HG03378 (cell line): ENCODE data around the gene MLH1.

Experiments
- ATAC-seq: cut with Tn5 transposase; IDR thresholded peaks from one replicate; pipeline ENCODE4 v1.9.1; 2021; ENCODE audit warnings: mild to moderate bottlenecking, moderate library complexity; ENCODE audit not compliant: unreplicated experiment

MLH1 gene

DNA sequence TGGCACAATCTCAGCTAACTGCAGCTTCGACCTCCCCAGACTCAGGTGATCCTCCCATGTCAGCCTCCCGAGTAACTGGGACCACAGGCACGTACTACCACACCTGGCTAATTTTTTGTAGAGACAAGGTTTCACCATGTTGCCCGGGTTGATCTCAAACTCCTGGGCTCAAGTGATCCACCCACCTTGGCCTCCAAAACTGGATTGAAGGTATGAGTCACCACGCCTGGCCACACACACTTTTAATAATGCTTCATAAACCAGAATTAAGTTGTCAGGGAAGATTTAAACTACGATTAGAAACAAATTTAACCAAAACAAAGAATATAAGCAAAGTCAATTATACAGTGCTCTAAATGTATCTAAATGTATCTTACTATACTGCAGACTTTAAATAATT is 93.6 kb downstream of the MLH1 start:
- no peak for ATAC-seq

DNA sequence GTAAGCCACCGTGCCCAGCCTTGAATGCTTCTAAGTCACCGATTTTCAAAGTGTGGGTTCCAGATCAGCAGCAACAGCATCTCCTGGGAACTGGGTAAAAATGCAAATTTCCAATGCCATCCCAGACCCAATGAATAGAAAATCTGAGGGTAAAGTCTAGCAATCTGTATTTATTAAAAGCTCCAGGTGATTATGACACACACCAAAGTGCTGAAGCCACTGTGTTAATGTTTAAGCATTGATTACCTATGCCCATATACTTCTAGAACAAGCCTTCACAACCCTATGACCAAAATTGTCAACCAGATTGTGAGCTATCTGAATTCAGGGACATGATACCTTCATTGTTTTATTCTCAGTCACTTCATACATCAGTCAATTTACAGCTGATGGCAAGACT is 94.6 kb downstream of the MLH1 start:
- ATAC-seq: no peak

DNA sequence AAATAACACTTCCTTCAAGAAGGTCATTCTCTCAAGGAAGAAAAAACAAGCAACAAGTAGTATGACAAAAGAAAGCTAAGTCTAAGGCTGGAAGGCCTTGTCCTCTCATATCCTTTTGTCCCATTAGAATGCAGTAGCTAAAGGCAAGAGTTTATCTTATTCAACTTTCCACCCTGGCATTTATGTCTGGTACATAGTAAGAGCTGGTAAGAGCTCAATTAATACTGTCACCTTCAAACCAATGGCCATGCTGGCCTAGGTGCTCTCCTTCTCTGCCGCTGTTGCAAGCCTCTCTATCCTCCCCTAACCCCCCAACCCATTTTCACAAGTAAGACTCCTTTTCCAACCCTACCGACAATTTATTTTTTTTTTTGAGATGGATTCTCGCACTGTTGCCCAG is 99.2 kb downstream of the MLH1 start:
- ATAC-seq: no peak

DNA sequence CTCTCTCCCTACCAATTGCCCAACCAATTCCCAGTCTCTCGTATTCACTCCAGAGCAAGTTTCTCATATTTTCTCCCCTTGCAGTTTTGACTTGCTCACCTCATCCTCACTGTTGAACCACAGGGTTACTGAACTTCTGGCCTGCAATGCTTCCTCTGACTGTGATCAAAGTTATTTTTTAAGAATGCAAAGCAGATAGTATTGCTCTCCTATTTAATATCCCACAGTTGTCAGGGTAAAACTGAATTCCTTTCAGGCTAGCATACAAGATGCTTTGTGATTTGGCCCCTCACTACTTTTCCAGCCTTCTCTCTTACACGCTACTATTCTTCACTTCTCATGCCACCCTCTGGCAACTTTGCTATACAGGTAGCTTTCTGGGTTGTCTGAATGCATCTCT is 100.2 kb downstream of the MLH1 start:
- no peak for ATAC-seq

DNA sequence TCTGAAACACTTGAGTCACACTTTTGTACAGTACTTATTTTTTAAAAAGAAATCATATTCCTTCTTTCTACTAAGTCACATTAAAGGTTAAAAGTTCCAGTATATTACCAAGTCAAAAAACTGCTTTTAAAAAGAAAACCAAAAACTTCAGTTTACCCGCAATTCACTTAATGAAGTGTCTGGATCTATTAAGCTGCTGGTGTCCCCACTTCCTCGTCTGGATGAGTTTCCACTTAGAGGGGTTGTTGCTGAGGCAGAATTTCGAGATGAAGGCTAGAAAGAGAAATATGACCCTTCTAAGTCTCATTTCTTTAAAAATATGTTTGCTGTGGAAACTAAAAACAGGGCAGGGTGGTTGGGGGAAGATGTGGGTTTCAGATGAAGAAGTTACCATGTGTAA is 101.3 kb downstream of the MLH1 start:
- ATAC-seq: no peak

DNA sequence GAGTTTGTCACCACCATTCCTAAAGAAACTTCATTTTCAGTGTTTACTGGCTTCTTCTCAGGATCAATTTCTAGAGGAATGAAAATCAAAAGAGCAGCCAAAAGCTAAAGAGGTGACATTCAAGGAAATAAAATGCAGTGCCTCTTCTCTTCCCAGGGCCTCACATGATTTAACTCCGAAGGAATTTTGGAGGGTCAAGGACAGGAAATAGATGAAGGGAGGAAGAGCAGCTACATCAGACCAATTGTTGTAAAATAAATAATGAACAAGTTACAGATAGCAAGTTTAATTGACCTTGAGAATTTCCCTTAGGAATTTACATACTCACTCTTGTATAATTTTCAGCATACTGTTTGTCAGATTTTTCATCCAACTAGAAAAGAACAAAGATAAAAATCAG is 103.0 kb downstream of the MLH1 start:
- no peak for ATAC-seq

DNA sequence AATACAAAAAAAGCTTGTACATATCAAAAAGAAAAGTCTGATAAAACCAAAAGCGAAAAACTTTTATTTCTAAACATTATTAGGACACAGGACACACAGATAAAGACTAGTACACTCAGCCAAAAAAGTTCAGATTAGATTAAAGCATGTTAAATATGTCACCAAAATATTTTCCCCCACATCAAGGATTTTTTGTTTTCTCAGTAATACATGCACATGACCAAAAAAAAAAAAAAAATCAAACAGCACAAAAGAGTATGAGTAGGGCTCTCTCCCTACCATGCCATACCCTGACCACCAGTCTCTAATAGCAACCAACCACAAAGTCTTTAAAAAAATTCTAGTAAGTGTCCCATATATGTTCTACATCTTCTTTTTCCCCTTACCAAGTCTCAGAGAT is 103.7 kb downstream of the MLH1 start:
- ATAC-seq: peak; percentile 30

DNA sequence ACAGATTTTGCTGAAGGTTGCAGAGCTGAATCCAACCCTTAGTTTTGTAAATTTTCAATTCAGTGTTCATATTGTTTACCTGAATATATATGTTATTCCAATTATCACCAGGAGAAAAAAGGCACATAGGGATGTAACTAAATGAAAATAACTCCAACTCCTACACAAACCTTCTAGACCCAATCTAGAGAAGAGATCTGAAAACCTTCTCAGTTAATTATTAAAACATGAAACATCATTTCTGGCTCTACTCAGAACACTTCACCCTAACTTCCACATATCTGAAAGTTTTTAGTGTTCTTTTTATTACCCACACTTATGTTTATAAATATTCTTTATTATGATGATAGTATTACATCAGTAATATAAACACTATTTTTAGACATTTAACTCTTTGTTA is 104.5 kb downstream of the MLH1 start:
- peak; percentile 61 for ATAC-seq

DNA sequence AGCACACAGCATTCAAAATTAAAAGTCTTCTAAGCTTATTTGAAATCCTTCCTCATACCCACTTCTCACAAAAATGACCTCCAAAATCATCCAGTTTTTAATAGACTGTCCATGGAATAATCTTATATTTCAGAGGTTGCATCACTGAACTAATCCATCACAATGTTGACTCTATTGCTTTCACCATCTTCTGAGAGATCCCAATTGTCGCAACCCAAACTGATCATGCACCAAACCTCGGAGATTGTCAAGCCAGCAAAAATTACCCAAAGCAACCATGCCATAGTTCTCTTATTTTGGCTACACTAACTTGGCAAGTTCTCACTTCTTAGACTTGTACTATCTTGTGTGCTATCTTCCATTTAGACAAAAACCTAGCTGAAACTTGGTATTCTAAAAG is 105.6 kb downstream of the MLH1 start:
- no peak for ATAC-seq

DNA sequence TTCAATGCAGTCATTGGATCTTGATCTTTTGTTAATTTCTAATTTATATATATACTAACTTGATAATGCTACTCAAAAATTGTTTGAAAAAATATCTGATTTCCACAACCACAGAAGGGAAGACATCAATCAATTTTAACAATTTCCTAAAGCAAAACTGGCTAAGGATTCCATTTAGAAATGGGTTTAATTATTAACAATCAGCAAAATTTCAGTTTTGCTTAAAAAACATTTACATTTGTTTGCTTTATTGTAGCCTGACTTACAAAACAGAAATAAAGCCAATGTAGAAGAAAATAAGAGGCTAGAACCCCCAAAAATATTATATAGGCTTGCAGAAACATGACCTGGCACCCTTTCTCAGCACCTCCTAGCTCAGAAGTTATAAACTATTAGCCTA is 106.2 kb downstream of the MLH1 start:
- no peak for ATAC-seq

DNA sequence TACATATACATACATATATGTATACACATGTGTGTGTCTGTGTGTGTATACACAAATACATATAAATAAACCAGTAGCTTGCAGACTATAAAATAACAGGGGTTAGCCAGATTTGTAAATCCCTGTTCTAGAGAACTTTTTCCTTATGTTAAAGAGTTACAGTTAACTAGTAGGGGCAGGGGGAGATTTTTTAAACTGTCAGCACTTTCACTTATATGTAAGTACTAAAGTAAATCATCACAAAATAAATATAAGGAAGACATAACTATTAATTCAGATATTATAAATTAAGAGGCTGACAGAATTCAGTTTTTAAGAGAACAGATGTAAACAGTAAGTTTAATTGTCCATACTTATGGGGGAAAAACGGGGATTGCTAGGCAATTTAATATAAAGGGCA is 107.1 kb downstream of the MLH1 start:
- ATAC-seq: no peak
